Measurements from ENCODE around the gene CIROP.

GRCh38 chr14:23146351-23146910 is 41.6 kb upstream of the CIROP start:
- TF ChIP-seq POLR2AphosphoS5 (IDR thresholded peaks at IDR 0.05; ENCODE audit: low read depth, low read length) (no peak), POLR2A (IDR thresholded peaks at IDR 0.05; ENCODE audit: low read depth, low read length) (no peak), TAF1 (IDR thresholded peaks at IDR 0.05; ENCODE audit: low read depth, low read length) (no peak), POU2F2 (IDR thresholded peaks at IDR 0.05; ENCODE audit: low read depth, low read length) (no peak), PAX5 (IDR thresholded peaks at IDR 0.05; ENCODE audit: insufficient read depth, low read length, severe bottlenecking) (no peak)
